SK-N-SH (cell line): ENCODE measurements around the gene OGDH. TPM values are rescaled to one million over a fixed set of nuclear protein-coding genes. Genes with fewer than 3 reads are reported as not detected.

Source experiments
- CTCF ChIA-PET: fragments of 300-600, 350-600 bp; formaldehyde crosslinking; extraction: SDS; loops from one replicate; lab custom pipeline; 2021; lab: Yijun Ruan, JAX
- POLR2A ChIA-PET: fragments of 350-600 bp; sonication (Branson Sonifier 250); formaldehyde crosslinking; extraction: SDS; loops from one replicate; lab custom pipeline; 2020; ENCODE audit warnings: antibody characterized with exemption, inconsistent platforms; lab: Yijun Ruan, JAX
- DNase-seq: peaks from one replicate; pipeline ENCODE4 v3.0.0; 2012
- H2AFZ ChIP-seq: fragments of 200-600 bp; sonication (generic); 2 replicates; pipeline ENCODE4 v1.8.1; 2016; ENCODE audit warnings: antibody characterized with exemption, mild to moderate bottlenecking, low read depth
- H3F3A ChIP-seq: fragments of 200-600 bp; sonication (generic); replicated peaks from 2 replicates; pipeline ENCODE3; 2016; ENCODE audit warnings: antibody characterized with exemption, mild to moderate bottlenecking; ENCODE audit not compliant: insufficient read depth
- H3K27ac ChIP-seq, 2 experiments: fragments of 200-500 bp in 1 of 2; fragments of 200-600 bp in 1 of 2; sonication (Bioruptor generic) in 1 of 2; sonication (generic), shearing (Covaris generic) in 1 of 2; 2 replicates each; pipeline versions ENCODE4 v1.5.1 to v1.6.1; 2014 to 2016; ENCODE audit warnings: low read depth in 2 of 2, inconsistent platforms in 1 of 2, low read length in 1 of 2, mild to moderate bottlenecking in 1 of 2, mixed read lengths in 1 of 2
- H3K27me3 ChIP-seq: fragments of 200-600 bp; sonication (generic), shearing (Covaris generic); 2 replicates; pipeline ENCODE4 v1.6.1; 2016; ENCODE audit warnings: mixed run types; ENCODE audit not compliant: insufficient read depth
- H3K36me3 ChIP-seq, 2 experiments: fragments of 200-500 bp in 1 of 2; fragments of 200-600 bp in 1 of 2; sonication (Bioruptor generic) in 1 of 2; sonication (generic) in 1 of 2; replicated peaks in 1 of 2; 2 replicates each; pipeline versions ENCODE3 to v1.5.1; 2014 to 2016; ENCODE audit warnings: low read length in 1 of 2, mild to moderate bottlenecking in 1 of 2; ENCODE audit not compliant: insufficient read depth in 2 of 2, control insufficient read depth in 1 of 2
- H3K4me1 ChIP-seq, 2 experiments: fragments of 200-500 bp in 1 of 2; fragments of 200-600 bp in 1 of 2; sonication (Bioruptor generic) in 1 of 2; sonication (generic), shearing (Covaris generic) in 1 of 2; 2 replicates each; pipeline versions ENCODE4 v1.5.1 to v1.6.1; 2014 to 2016; ENCODE audit warnings: low read depth in 1 of 2, low read length in 1 of 2, mixed run types in 1 of 2; ENCODE audit not compliant: insufficient read depth in 2 of 2, control insufficient read depth in 1 of 2
- H3K4me2 ChIP-seq: fragments of 200-600 bp; sonication (generic), shearing (Covaris generic); 2 replicates; pipeline ENCODE4 v1.6.1; 2017; ENCODE audit warnings: mixed run types
- H3K4me3 ChIP-seq, 2 experiments: fragments of 200-500 bp in 1 of 2; fragments of 200-600 bp in 1 of 2; sonication (Bioruptor generic) in 1 of 2; sonication (generic), shearing (Covaris generic) in 1 of 2; 2 replicates each; pipeline versions ENCODE4 v1.5.1 to v1.8.1; 2014 to 2016; ENCODE audit warnings: low read depth in 2 of 2, inconsistent platforms in 1 of 2, low read length in 1 of 2, mild to moderate bottlenecking in 1 of 2, mixed read lengths in 1 of 2, moderate library complexity in 1 of 2
- H3K79me2 ChIP-seq: fragments of 200-600 bp; sonication (generic); 2 replicates; pipeline ENCODE4 v1.8.1; 2017; ENCODE audit warnings: mild to moderate bottlenecking; ENCODE audit not compliant: insufficient read depth
- H3K9ac ChIP-seq: fragments of 200-600 bp; sonication (generic); 2 replicates; pipeline ENCODE4 v1.6.1; 2017; ENCODE audit warnings: mixed run types
- H3K9me2 ChIP-seq: fragments of 200-600 bp; sonication (generic); 2 replicates; pipeline ENCODE4 v1.6.1; 2017; ENCODE audit warnings: mixed run types
- H3K9me3 ChIP-seq: fragments of 200-600 bp; sonication (generic); 2 replicates; pipeline ENCODE4 v1.6.1; 2017; ENCODE audit warnings: mixed run types, mild to moderate bottlenecking, moderate library complexity
- H4K20me1 ChIP-seq: fragments of 200-600 bp; sonication (generic); 2 replicates; pipeline ENCODE4 v1.6.1; 2017; ENCODE audit warnings: mild to moderate bottlenecking, mixed run types; ENCODE audit not compliant: insufficient read depth
- CHD2 ChIP-seq: fragments of 150-350 bp; IDR thresholded peaks from 2 replicates; pipeline ENCODE4 v1.6.1; 2018; ENCODE audit warnings: low read length; ENCODE audit not compliant: partially characterized antibody
- CTCF ChIP-seq: fragments of 200-600 bp; sonication (generic); IDR thresholded peaks from 2 replicates; pipeline ENCODE4 v1.6.1; 2017; ENCODE audit warnings: antibody characterized with exemption, mild to moderate bottlenecking, moderate library complexity
- EP300 ChIP-seq, 2 experiments: IDR thresholded peaks; 2 replicates each; pipeline versions ENCODE4 v1.4.0 to v1.6.1; 2012; ENCODE audit warnings: borderline replicate concordance in 1 of 2, low read depth in 1 of 2, low read length in 1 of 2
- EZH2phosphoT487 ChIP-seq: fragments of 200-600 bp; sonication (generic); IDR thresholded peaks from 2 replicates; pipeline ENCODE4 v1.6.1; 2017; ENCODE audit warnings: low read depth, mixed run types, mild to moderate bottlenecking, antibody characterized with exemption, moderate library complexity, borderline replicate concordance
- FOSL2 ChIP-seq: IDR thresholded peaks from 2 replicates; pipeline ENCODE4 v1.4.0; 2012; ENCODE audit warnings: low read depth, mild to moderate bottlenecking, moderate library complexity, borderline replicate concordance
- FOXJ3 ChIP-seq: sonication (generic); formaldehyde crosslinking; IDR thresholded peaks from 2 replicates; pipeline ENCODE4 v1.5.1; 2020; ENCODE audit warnings: mild to moderate bottlenecking, missing genetic modification reagents
- GABPA ChIP-seq: IDR thresholded peaks from 2 replicates; pipeline ENCODE4 v1.4.0; 2012; ENCODE audit warnings: low read depth, mild to moderate bottlenecking
- JUND ChIP-seq: IDR thresholded peaks from 2 replicates; pipeline ENCODE4 v1.4.0; 2012
- MAX ChIP-seq: IDR thresholded peaks from 2 replicates; pipeline ENCODE4 v1.4.0; 2012; ENCODE audit warnings: low read depth
- MXI1 ChIP-seq: IDR thresholded peaks from 2 replicates; pipeline ENCODE4 v1.6.1; 2012; ENCODE audit warnings: mild to moderate bottlenecking, low read depth, low read length, improper control_type of control experiment
- RAD21 ChIP-seq: IDR thresholded peaks from 2 replicates; pipeline ENCODE4 v1.6.1; 2012; ENCODE audit warnings: mild to moderate bottlenecking, low read length
- RCOR1 ChIP-seq: fragments of 150-350 bp; IDR thresholded peaks from 2 replicates; pipeline ENCODE4 v1.6.1; 2017; ENCODE audit warnings: antibody characterized with exemption, low read length
- RFX5 ChIP-seq: IDR thresholded peaks from 2 replicates; pipeline ENCODE4 v1.6.1; 2012; ENCODE audit warnings: mild to moderate bottlenecking, improper control_type of control experiment, low read length
- SIN3A ChIP-seq: IDR thresholded peaks from 2 replicates; pipeline ENCODE4 v1.6.1; 2012; ENCODE audit warnings: low read depth, mild to moderate bottlenecking, low read length, moderate library complexity, borderline replicate concordance
- TEAD4 ChIP-seq: IDR thresholded peaks from 2 replicates; pipeline ENCODE4 v1.4.0; 2012; ENCODE audit warnings: mild to moderate bottlenecking, borderline replicate concordance; ENCODE audit not compliant: insufficient read depth
- WGBS: methylation state at CpG from one replicate; pipeline ENCODE4 v1.1.6; 2017; ENCODE audit warnings: low lambda C conversion rate; 5-methylcytosine and 5-hydroxymethylcytosine counted together
- polyA plus RNA-seq, 3 experiments: library from polyadenylated mRNA; depleted of rRNA; stranded (reverse); fragments of >200 nt; gene quantifications; 2 replicates each; pipeline ENCODE4 v1.2.3, GENCODE V29; 2012
- TF ChIP-seq, protein P1 (sequence below): IDR thresholded peaks from 2 replicates; pipeline ENCODE4 v1.4.0; 2012; ENCODE audit warnings: low read depth, borderline replicate concordance

OGDH gene
- polyA plus RNA-seq, 1 of the 3 experiments (the other 2 are of a cell fraction) = 69.4 TPM

DNA sequence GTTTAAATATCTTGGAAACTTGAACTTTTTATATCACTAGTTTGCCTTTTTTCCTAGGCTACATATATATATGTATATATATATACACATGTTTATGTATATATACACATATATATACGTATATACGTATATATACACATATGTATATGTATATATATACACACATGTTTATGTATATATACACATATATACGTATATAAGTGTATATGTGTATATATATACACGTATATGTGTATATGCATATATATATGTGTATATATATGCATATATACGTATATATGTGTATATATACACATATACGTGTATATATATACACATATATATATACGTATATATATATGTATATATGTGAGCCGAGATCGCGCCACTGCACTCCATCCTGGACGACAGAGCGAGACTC is 10.1 kb downstream of the OGDH start:
- ChIA-PET CTCF (interaction anchor here (0.9 to 1.4 kb wide), 2 partner anchors 46 to 182 kb away, joined by 3 to 4 read pairs; no protein-coding TSS in a partner anchor), POLR2A (no interaction called here)
- Histone ChIP-seq H3K4me1 (peaks cover 0 to 9% of the 10 kb centered on the region in 2 experiments; a peak in 3 of 4 replicates), H3K4me3 (no peak overlapping the region), H3K27ac (no peak overlapping the region), H3K9me2 (no peaks in the 10 kb centered on the region), H3K36me3 (peaks cover 3% of the 10 kb centered on the region in 2 experiments), H2AFZ (no peak overlapping the region), H3K79me2 (peaks cover 98% of the 10 kb centered on the region), H3F3A (peaks cover 21% of the 10 kb centered on the region), H3K4me2 (no peak overlapping the region), H3K9ac (no peak overlapping the region), H4K20me1 (0 out of 2 replicates have a peak, but pooled peaks cover 4% of the 10 kb centered on the region), H3K27me3 (no peaks in the 10 kb centered on the region), H3K9me3 (no peaks in the 10 kb centered on the region)
- DNase-seq = no peak
- TF ChIP-seq RCOR1 (no peak), EZH2phosphoT487 (no peak), CTCF (no peak), RFX5 (no peak), EP300 (IDR thresholded peaks at IDR 0.05; ENCODE audit: borderline replicate concordance in 1 of 2, low read depth in 1 of 2, low read length in 1 of 2) (no peak), JUND (no peak), RAD21 (no peak), TEAD4 (no peak), FOSL2 (no peak), FOXJ3 (CRISPR knock-in tag) (no peak), MXI1 (no peak), CHD2 (no peak), MAX (no peak), GABPA (no peak), SIN3A (no peak)
- TF ChIP-seq, protein P1, sequence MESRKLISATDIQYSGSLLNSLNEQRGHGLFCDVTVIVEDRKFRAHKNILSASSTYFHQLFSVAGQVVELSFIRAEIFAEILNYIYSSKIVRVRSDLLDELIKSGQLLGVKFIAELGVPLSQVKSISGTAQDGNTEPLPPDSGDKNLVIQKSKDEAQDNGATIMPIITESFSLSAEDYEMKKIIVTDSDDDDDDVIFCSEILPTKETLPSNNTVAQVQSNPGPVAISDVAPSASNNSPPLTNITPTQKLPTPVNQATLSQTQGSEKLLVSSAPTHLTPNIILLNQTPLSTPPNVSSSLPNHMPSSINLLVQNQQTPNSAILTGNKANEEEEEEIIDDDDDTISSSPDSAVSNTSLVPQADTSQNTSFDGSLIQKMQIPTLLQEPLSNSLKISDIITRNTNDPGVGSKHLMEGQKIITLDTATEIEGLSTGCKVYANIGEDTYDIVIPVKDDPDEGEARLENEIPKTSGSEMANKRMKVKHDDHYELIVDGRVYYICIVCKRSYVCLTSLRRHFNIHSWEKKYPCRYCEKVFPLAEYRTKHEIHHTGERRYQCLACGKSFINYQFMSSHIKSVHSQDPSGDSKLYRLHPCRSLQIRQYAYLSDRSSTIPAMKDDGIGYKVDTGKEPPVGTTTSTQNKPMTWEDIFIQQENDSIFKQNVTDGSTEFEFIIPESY = no peak
- WGBS = 94% methylated on average over 12 of the region's 12 CpGs
